ACHN (cell line): Measurements from ENCODE around the gene IRF2BPL.
A peak's percentile ranks its signal among the peaks of the same experiment; 100 is the strongest.

Experiments
- DNase-seq: peaks from one replicate; pipeline ENCODE4 v3.0.0-alpha.2; 2015
- in situ Hi-C: cut with HindIII; loops from 2 replicates; pipeline ENCODE4 v1.10.0; 2017; ENCODE audit warnings: low sequenced_read_pairs, low pct_ligation_motif_present, low pct_unique_long_range_greater_than_20kb

The IRF2BPL gene

DNA sequence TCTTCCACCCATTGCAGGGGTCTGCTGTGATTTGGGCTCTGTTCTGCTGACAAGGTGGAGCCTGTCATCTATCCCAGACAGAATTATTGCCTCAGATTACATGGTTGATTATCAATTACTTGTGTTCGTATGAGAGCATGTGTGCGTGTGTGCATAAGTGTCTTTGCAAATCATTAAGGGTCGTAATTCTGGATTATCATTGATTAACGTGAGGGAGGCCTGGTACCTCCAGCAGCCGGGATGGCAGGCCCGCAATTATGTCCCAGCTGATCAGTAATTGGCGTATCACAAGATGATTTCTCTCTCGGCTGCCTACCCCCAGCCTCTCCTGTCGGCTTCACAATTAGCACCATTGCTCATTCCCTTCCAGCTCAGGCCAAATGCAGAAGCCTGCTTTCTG is 29.6 kb upstream of the IRF2BPL start:
- no peak for DNase-seq
- in situ Hi-C loops, result no loop called here

DNA sequence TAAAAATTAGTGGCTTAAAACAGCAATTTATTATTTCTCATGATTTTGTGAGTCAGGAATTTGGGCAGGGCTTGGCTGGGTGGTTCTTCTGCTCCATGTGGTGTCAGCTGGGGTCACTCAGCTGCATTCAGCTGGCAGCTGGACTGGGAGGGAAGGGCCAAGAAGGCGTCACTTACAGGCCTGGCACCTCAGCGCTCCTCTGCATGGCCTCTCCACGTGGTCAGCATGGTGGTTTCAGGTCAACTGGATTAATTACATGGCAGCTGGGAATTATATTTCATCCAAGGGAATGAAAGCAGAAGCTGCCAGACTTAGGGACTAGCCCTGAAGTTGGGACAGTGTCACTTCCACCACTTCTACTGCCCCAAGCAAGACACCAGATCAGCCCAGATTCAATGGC is 27.5 kb upstream of the IRF2BPL start:
- no peak for DNase-seq
- in situ Hi-C loops, result no loop called here

DNA sequence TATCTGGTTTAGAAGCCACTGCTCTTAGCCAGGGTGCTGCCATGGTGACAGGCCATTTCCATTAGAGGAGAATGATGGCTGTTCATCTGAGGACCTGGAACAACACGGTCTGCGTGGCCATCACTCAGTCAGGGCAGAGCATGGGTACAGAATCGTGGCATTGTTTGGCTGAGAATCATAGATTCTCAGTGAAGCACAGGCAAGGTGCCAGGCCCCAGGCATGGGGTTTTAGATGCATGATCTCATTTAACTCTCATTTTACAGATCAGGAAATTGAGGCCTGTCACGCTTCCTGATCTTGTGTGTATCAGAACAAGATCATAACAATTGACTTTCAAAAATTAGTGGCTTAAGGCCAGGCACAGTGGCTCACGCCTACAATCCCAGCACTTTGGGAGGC is 26.8 kb upstream of the IRF2BPL start:
- DNase-seq, result no peak
- in situ Hi-C loops, result no loop called here

DNA sequence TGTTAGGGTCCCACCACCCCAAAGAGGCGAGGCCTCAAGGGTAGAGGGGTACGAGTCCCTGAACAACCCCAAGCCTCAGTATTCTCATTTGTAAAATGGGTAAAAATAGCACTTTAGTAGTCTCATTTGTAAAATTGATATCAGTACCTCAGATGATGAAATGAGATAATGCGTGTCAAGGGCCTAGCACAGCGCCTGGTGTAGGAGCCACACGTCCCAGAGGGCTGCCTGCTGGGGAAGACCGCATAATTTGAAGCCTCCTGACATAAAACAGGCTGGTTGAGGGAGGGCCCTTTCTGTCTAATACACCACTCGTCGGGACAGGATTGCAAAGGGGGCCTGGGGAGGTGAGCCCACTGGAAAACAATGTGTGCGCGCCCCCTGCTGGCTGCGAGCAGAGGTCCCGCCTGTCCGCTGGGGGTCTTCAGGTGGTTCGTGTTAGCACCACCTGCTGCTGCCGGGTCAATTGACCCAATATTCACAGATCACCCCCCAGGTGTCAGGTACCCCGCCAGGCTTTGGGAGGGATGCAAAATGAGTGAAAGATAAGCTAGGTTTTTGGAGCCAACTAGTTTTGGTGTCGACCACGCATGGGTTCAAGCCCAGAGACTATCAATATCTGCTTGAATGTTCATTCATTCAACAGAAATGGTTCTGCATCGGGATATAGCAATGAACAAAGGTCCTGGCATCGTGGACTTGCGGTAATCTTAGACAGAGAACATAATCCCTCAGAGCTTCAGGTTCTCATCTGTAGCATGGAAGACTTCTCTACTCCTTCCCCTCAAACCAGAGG is 24.7 kb upstream of the IRF2BPL start:
- in situ Hi-C loops, result no loop called here
- peak; percentile 49 for DNase-seq

DNA sequence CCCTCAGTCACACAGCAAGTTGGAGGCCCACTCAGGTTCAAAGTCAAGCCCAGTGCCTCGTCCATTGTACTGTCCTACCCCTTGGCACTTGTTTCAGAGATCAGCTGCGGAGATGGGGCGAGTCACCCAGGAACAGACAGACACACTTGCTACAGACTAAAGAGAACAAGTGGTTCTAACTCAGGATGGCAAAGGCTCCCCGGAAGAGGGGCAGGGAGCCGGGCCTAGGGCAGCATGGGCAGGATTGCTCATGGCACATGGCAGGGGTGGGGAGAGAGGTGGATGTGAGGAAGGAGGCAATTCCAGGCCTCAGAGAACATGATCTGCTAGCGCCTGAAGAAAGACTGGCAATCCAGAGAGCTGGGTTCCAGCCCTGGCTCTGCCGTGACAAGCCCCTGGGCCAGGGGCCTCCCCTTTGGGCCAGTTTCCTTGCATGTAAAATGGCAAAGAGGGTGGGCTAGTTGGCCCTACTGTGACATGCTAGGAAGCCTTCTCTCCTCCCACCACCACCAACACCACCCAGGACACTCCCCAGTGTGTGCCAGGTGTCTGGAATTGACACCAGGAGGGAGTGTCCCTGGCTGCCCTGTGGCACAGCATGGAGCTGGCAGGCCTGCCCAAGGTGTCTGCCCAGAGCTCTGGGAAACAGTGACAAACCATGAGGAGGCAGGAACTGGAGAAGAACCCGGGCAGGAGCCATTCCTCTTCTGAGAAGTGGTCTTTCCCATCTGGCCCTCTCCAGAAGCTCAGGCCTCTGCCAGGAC is 24.0 kb upstream of the IRF2BPL start:
- DNase-seq, result no peak
- in situ Hi-C loops, result no loop called here

DNA sequence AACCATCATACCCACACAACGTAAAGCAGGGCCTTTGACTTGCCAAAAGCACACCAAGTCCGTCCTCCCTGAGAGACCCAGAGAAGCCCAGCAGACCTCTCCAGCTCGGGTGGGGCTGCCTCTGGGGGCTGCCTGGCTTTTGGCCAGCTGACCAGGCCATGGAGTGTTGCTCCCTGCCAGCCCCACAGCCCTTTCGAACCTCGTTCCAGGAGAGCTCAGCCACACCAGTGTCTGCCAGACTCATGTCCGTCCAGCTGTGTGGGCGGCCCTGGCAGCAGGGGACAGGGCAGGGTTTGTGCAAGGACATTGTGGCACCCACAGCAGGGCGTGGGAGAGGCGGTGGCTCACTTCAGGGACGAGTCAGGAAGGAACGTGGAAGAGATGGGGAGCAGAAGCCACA is 22.6 kb upstream of the IRF2BPL start:
- in situ Hi-C loops, result no loop called here
- no peak for DNase-seq

DNA sequence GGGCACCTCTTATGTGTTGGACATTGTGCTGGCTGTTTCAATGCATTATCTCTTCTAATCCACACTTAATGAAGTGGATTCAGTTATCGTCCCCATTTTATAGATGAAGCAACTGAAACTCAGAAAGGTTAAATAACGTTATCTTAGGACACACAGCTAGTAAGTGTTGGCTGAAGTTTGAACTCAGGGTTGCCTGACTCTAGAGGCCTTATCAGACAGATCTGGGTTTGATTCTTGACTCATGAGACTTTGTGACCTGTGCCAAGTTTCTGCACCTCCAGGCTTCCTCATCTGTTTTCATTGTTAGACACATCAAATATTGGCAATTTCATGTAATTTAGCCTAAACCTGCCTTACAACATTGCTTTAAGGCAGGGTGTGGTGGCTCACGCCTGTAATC is 18.2 kb upstream of the IRF2BPL start:
- DNase-seq, result no peak
- in situ Hi-C loops, result no loop called here

DNA sequence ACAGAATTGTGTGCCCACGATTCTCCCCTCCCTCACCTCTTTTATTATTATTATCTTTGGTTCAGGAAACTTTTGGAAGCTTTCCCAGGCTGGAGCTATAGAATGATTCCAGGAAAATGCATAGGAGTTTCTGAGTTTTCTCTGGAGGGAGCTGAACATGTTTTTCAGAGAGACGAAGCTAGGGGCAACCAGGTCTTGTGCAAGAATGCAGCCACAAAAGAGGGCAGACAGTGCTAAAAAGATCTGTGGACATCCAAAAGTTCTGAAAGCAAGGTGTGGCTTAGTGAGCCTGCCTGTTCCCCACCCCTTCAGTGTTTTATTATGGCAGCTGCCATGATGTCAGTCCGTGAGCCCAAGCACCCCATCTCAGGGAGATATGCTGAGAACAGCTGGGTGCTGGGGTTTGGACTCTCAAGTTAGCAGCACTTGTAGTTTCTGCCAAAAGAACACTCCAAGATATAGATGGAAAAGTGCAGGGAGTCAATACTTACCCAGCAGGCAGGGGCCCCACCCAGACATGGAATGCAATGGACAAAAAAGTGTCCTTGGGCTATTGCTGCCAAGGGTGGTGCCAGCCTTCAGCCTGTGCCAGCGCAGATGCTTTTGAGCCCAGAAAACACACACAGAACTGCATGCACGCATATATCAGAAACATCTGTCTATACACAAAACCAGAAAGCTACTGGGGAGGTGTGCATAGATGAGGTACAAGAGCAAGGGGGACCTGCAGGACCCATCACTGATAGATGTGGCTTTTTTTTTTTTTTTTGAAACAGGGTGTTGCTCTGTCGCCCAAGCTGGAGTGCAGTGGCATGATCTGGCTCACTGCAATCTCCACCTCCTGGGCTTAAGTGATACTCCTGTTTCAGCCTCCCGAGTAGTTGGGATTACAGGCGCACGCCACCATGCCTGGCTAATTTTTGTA is 17.0 kb upstream of the IRF2BPL start:
- no peak for DNase-seq
- in situ Hi-C loops, result no loop called here

DNA sequence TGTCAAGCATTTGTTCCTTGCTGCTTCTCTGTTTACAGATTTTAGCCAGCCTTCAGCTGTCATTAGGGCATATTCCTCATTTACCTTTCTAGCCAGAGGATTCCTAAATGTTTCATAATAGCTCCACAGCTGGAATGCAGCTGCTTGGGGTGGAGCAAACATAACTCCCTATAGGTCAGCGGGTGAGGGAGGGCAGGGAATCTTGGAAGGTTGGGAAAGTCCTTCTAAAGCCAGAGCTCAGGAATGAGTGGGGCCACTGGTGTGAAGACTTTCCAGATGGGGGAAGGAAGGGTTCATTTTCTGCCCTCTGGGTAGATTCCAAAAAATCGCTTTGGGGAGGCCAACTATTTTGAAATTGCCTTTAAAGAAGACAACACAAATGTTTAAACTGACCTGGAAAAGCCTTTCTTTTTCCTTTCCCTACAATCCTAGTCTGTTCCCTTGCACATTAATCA is 16.3 kb upstream of the IRF2BPL start:
- no peak for DNase-seq
- in situ Hi-C loops, result no loop called here

DNA sequence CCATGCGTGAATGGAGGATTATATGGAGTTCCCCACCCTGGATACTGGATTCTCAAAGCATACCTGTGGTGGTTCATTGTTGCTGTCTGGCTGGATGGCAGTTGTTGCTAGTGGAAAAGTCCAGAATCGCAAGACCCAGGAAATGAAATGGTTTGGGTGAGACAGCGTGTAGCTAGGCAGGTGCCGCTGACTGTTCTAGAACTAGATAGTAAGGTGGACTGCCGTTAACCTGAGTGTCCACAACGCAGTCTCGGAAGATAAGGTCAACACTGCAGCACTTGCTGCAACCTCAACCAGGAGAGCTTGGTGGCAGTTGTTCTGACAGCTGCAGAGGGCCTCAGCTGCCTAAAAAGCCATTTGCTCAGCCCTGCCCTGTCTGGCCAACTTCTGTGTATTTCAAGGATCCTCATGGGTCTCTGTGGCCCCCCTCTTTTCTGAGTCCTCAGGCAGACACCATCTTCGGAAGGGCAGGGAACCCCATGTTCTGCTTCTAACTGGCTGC is 15.5 kb upstream of the IRF2BPL start:
- in situ Hi-C loops, result no loop called here

DNA sequence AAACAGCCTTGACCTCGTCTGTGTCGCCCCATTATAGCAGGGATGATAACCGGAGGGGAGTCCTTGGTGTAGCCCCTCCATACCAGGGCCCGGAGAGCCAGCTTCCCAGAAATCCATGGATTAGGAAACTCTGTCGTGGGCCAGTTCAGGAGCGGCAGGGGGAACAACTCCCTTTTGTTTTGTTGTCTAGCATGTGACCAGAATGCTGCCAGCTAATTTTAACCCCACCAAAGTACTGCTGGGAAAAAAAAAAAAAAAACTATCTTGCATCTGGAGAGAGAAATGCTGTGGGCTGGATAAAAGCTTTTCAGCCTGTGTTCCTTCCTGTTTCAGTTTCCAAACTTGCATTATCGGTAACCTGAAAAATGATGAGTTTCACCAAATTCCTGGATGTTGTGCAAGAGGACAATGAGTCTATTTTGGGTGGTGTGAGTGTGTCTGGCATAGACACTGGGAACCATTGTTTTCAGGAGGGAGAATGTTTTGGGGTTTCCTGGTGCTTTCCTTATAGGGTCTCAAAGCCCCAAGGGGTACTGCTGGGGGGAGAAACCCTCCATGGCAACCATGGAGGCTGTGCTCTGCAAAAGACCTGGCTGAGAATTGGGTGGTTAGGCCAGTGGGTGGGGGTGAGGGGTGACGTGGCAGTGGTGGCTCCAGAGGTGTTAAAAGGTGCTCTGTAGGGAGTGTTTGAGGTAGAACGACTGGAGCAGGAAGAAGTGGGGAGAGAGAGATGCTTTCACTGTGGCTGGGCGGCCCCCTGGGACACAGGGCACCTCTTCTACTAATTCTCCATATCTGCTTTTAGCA is 14.9 kb upstream of the IRF2BPL start:
- in situ Hi-C loops, result no loop called here
- DNase-seq, result no peak

More for the DNA sequence above, 15.5 kb upstream of the IRF2BPL start:
- DNase-seq, result no peak

DNA sequence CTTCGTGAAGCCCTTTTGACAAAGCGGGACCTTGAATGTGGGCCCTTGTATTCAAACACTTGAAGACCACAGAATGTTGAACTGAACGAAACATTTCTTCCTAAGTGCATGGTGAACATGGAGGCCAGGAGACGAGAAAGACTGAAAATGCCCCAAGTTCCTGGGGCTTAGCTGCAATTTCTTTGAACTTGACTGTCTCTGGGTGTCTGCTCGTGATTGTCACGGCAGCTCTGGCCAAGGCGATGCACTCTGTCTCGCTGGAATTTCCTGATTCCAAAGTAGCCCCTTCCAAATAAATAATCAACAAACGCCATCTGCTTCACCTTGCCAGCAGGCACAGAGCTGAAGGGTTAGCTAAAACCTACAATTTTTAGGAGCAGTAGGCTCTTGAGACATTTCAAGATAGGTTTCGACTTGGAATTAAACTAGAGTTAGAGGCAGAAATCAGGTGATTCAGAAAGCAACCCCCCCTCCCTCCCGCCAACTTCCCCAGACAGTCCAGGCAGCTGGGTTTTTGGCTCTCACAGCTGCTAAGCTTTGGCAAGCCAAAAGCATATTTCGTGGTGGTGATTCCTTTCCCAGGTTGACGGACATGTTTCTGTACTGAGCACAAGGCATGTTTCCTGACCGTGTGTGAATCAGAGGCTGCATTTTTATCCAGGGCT is 13.5 kb upstream of the IRF2BPL start:
- in situ Hi-C loops, result no loop called here
- DNase-seq, result no peak

DNA sequence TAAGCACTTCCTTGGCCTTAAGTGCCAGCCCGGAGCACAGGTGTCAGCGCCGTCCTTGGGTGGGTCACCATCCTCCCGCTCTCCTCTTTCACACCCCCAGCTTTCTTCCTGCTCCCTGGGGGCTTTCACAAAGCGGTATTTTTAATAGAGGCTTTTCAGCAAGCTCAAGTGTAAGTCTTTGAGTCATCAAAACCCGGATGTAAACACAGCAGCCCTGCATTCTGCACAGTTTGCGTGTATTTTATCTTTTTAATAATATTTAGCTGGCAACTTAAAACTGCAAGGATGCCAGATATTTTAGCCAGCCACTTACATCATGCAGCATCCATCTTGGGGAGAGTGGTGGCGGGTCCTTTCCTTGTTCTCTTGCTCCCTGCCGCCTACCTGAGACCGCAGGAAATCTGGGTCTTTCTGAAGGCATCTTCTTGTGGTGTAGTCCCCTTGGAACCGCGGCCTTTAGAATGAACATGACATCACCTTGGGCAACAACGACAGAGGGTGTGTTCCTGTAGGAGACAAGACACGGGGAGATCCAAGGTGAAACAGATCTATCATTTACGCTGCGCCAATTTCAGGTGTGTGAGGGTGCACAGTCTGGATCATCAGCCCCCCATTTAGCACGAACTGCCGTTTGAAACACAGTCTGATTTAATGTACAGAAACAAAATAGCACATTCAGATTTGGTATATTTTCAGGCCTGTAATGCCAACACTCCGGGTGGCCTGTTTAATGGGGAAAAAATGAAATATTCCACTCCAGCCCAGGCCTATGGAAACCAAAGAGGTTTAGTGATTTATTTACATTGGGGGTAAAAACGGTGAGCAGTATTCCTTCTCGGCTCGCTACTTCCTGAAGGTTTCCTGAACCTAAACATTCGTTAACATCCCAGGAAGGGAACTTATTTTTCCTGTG is 12.5 kb upstream of the IRF2BPL start:
- in situ Hi-C loops, result no loop called here

DNA sequence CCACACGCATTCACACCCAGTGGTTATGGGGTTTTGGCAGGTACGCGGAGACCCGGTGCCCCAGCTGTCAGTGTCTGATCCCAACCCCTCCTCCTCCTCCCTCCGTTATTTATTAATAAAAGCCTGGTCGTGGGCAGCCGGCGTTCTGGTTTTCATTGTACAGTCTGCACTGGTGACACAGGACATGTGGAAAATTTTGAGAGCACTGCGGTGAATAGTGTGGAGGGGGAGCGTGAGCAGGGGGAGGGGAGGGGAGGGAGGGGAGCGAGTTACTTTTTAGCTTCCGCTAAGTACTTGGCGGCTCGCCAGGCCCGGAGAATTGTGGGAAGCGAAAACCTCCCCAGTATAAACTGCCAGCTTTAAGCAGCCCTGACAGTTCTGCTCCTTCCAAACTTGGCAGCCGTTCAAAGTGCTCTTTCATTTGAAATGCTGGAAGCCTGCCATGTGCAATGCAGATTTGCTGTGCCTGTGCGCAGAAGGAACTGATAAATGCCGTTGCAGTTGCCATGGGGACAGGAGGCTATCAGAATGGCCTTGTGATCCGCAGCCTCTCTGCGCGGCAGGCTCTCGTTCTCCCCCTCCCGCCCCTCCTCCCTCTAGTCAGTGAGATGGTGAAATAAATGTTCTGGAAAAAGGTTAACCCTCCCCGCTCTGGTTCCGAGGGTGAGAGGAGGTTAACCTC is 11.7 kb upstream of the IRF2BPL start:
- in situ Hi-C loops, result no loop called here
- peak; percentile 97 for DNase-seq

More for the DNA sequence above, 12.5 kb upstream of the IRF2BPL start:
- DNase-seq, result peak; percentile 59

DNA sequence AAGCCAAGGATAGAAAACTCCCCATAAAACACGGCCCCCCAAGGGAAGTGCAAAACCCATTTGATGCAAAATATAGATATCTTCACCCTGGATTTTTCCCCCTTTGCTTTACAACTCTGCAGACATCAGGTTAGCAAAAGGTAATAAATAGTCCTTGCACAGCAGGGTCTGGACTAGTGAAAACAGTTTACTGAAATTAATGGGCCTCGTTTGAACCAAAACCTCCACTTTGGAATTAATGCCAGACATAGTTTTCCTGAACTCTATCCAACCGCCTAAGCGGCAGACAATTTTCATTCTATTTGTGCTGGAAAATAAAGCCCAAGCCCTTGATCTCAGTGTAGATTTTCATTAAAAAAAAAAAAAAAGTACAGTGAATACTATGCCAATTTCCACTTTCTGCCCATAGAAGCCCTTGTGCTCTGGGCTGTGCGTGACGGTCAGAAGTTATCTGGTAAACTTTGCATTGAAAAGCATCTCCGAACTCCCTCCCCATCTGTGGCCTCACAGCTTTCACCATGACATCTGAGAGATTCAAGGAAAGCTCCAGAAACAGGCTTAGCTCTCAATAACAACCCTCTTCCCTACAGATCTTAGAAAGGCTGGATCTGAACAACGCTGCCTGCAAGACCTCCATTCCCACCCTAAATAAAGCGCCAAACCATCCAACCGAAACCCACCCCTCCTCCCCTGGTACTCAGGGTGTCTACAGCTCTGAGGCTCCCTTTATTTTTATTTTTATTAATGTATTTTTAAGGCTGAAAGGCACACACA is 11.0 kb upstream of the IRF2BPL start:
- in situ Hi-C loops, result no loop called here
- DNase-seq, result peak; percentile 26
